GM19035 (cell line): ENCODE data around the gene FRMPD4.
A peak's percentile ranks its signal among the peaks of the same experiment; 100 is the strongest.

ENCODE experiments used
- ATAC-seq: cut with Tn5 transposase; IDR thresholded peaks from one replicate; pipeline ENCODE4 v1.9.1; 2021; ENCODE audit not compliant: unreplicated experiment

FRMPD4 gene

DNA sequence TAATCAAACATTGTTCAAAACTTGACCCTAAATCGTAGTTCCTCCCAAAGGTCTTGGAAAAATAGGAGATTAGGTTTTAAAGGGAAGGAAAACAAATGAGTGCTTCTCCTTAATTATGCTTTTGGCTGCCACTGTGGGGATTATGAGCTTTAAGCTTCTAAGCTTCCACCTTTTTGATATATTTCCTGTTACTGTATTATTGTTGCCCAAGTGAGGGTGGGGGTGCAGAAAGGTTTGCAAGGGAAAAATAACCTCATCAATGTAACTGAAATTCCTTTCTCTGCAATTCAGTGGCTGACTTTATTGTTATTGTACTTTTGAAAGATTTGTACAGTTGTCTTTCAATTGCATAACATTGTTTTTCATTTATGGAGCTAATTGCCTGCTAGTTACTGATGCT lies 285.1 kb downstream of the FRMPD4 start:
- no peak for ATAC-seq

DNA sequence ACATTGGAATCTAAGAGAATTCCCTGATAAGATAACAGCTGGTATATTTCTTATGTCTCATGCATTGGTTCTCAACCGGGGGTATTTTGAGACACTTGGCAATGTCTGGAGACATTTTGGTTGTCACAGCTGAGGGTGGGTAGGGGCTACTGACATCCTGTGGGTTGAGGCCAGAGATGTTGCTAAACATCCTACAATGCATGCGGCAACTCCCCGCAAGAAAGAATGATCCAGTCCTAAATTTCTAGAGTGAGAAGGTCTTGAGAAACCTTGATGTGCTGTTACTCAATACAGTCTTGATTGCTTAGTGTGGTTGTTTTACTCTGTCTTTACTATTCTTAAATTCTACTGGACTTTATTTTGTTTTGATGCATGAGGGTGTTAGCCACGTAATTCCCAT lies 287.2 kb downstream of the FRMPD4 start:
- no peak for ATAC-seq

DNA sequence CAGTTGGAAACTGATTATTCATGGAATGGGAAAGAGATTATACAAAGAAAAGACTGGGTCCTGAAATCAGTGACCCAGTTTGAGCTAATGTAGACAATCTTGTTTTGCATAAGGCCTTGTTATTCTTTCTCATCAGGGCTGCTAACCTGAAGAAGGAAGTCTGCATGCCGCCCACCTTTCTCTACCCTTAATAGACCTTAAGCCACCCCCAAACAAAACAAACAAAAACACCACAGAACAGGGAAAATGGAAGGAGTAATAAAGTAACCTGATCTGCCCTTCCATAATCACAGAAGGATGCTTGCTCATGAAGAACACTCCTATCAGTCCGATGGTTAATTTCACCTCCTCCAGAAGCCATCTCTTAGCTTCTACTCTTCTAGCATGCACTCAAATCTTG lies 288.1 kb downstream of the FRMPD4 start:
- no peak for ATAC-seq

DNA sequence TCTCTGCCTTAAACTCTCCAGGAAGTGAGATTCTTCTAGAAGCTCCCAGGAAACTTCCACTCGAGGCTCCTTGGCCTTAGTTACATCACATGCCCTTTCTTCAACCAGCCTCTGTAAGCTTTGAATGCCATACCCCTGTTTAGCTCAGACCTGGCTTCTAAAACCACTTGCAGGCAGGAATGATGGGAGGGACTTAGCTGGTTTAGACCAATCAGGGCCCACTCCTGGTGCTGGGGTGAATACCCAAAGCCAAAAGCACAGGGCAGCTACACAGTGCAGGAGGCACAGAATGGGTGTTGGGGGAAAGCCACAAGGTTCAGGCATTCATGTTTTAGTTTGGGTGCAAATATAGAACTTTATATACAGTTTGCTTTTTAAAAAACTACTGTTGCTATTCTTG lies 296.2 kb downstream of the FRMPD4 start:
- no peak for ATAC-seq

DNA sequence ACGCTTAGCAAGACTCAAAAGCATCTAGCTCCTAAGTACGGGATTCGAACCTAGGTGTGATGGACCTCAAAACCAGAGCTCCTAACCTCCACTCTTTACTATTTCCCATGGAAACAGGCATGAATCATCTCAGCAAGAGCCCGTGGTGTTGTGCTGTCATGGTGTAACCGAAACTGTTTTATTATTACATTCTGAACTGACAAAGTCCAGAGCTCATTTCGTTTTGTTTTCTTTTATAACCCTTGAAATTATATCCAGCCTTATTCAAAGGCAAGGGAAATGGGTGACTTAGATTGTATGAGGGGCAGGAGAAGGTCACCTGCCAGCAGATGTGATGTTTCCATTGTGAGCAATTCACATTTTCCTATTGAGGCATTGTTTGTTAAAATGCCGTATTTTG lies 301.1 kb downstream of the FRMPD4 start:
- no peak for ATAC-seq

DNA sequence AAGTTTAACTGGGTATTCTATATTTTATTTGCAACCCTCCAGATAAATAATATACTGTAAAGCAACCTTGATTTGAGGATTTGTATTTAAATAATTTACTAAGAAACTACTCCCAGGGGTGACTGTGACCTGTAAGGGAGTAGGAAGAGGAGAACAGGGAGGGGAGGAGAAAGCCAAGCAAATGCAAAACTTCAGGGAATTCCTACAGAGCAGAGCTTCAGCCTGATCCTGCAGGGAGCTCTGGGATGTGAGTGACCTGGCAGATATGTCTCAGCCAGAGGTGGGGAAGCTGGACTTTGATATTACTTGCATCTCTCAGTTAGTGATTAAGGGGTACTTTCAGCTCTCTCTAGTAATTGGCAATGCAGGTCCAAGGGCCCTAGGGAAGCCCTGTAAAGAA lies 302.0 kb downstream of the FRMPD4 start:
- no peak for ATAC-seq

DNA sequence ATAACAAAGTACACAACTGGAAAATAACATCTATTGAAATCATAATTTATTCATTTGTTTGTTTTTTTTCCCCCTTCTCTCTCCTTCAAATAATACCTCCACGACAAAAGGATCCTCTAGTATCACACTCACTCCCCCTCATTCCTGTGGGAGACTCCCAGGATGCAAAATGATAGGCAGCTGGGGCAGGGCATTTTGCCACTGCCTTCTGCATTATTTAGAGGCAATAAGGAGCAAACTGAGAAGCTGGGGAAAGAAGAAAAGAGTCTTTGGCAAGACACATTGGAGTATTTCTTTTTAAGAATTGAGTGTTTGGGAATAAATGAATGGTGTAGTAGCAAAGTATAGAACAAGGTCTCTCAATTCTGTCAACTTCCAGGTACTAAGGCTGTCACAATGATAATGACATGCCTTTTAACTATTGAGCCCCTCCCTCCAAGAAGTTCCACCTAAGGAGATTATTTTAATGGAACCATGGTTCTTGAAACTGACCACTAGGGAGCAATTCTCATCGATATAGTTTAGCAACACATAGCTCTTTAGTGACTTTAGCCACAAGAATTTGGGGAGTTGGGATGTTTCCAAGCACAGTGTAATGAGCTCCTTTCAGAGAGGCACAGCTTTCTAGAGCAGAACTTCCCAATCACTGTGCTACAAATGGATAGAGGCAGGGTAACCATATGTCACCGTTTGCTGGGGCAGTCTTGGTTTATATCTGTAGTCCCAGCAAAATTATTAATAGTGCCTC lies 303.3 kb downstream of the FRMPD4 start:
- no peak for ATAC-seq

DNA sequence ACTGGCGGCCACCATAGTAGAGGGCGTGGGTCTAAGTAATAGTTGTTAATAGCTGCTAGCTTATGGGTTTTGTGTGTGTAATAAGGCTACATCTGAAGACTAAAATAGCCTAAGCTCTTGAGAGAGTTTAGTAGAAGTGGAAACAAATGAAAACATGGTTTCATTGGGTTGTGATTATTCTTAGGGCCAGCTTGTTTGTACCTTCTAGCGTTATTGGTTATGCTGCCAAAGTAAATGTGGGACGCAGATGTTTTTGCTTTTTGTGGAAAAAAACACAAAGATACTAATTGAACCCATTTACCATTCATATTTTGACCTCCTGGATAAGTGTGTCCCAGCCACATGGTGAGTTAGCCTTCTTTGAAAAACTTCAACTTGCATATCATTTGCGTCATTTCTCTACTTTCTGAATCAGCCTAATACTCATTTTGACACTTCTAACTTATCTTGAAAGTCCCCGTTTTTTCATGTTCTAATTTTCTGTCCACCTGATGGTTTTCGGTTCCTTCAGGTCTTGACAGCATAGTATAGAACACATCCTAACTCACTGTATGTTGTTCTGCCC lies 305.3 kb downstream of the FRMPD4 start:
- ATAC-seq, result peak; percentile 92

DNA sequence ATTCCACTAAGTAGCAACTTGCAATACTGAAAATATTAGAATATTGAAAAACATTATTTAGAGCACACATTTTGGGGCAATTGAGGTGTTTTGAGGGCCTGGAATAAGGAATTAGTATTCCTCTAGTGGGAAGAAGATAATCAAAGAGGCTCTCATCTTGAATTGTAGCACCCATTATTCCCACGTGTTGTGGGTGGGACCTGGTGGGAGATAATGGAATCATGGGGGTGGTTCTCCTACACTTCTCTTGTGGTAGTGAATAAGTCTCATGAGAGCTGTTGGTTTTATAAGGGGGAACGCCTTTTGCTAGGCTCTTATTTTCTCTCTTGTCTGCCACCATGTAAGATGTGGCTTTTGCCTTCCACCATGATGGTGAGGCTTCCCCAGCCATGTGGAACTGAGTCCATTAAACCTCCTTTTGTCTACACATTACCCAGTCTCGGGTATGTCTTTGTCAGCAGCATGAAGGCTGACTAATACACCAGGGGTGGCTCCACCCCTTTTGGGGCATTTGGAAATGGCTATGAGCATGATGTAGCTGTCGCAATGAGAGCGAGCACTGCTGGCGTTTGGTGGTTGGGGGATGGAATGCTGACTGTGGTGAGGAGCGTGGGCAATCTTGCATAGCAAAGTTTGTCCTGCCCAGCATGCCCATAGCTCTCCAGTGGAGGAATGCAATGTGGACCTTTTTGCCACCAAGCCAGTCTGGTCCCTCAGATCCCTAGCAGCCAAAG lies 308.2 kb downstream of the FRMPD4 start:
- ATAC-seq, result no peak

DNA sequence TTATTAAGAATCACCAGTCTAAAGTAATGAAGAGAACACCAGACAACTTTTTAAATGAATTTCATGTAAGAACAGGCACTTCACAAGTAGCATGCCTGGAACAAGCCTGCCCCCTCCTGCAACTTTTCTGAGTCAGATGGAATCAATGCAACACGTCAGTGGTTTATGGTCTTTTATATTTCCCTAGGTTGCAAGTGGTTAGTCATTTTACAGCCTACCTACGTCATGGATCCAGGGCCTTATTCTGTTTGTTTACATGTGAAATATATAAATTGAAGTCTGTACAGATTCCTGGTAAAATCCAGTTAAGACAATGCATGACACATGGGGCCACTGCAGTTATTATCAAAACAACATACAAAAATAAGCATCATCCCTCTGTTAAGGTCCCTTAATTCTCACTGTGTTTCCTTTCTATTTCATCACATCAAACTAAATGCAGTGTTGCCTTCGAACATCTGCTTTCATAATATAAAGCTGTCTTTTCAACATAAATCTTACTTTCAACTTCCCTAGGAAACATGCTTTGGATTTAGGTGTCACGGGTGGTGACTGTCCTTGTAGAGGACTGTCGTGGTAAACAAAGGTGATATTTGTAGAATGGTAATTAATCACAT lies 309.3 kb downstream of the FRMPD4 start:
- no peak for ATAC-seq

DNA sequence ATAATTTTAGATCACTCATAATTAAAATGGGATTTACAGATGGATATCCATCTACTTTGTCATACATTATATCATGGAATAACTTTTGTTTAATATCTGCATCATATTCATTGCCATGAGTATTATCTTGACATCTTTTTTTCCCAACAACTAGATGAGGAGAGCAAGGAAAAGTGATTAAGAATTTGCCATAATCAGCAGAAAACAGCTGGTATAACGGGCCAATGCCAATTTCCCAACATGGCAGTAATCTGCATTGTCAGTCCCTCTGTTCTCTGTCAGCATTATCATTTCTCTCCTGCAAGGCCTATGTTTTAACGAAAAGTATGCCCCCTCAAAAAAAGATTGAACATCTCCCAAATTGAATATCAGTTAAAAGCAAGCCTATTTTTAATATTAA lies 314.0 kb downstream of the FRMPD4 start:
- ATAC-seq, result no peak

DNA sequence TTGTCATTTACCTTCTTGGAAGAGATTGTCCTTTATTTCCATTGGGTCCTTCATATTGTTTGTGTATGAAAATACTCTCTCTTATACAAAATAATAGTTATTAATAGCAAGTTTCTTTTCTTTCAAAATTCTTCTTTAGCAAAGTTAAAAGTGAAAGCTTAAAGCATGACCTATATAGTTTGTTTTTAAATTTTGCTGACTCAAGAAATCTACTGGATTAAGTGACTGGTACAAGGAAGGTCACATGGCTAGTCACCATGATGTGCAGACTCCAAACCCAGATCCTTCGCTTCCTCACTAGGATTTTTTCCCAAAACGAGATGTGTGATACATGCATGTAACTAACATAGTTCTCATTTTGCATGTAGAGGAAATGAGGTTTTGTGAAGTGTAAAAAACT lies 322.7 kb downstream of the FRMPD4 start:
- no peak for ATAC-seq

DNA sequence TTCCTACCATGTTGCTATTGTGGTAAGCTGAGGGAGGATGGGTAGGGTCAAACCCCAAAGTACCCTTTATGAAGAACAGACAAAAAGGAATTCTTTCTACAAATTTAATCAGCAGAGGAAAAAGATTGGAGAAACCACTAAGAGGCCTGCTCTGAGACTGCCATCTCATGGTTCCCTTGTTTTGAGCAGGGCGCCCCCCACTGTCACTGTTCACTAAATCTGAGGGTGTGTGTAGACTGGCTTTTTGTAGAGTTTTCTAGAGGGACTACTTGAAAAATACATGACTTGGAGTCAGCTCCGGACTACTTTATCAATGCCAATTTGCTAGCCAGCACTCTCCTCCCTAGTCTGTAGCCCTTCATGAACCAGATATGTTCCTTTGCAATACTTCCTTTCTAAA lies 324.8 kb downstream of the FRMPD4 start:
- no peak for ATAC-seq

DNA sequence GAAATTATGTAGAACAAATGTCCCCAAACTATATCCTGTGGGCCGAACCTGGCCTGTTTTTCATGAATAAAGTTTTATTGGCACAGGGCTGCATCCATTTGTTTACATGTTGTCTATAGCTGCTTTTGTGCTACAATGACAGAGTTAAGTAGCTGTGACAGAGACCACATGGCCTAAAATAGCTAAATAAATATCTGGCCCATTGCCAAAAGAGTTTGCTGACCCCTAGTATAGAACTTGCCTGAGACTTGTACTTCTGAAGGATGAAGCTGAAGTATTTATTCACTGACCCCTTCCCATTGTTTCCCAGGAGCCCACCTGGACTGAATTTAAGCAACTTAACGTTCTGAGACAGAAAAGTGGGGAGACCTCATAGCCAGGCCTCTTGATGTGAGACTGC lies 325.6 kb downstream of the FRMPD4 start:
- ATAC-seq, result no peak

DNA sequence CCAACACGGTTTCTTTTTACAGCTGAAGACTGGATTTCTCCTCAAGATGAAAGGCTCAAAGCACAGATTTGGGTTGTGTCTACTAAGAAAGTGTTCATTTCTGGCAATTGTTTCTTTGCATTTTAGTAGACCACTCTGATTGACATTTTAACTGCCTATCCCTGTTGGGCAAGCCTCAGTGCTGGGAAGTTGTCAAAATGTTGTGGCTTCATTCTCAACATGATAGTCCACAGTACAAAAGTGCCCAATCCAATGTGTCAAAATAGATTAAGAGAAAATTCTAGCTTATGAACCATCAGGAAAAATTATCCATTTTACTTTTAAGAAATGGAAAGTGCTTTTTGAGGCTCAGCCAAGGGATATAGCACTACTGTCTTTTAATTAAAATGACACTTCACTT lies 329.0 kb downstream of the FRMPD4 start:
- ATAC-seq, result no peak

DNA sequence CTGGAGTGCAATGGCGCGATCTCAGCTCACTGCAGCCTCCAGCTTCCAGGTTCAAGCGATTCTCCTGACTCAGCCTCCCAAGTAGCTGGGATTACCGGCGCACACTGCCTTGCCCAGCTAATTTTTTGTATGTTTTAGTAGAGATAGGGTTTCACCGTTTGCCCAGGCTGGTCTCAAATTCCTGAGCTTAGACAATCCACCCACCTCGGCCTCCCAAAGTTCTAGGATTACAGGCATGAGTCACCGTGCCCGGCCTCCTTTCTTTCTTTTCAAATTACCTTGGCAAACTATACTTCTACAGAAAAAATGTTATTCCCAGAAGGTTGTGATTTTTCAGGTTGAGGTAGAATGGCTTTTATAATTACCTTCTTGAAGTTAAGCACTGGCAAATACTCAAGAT lies 331.0 kb downstream of the FRMPD4 start:
- ATAC-seq, result no peak

DNA sequence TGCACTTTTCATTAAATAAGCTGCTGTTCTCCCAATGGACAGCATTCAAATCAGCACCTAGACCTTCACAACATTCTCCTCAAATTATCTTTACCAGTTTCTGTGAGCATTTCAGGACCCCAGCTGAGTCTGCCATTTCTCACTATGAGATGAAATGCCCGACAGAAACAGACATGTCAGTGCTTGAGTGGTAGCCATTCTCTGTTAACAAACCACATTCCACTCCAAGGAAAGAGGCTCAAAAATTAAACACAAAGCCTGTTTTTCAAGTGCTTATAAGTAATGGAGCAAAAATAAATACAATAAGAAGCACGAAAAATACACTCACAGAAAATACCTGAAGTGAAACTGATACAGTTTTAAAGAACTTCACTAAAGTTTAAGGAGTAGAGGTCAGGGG lies 332.8 kb downstream of the FRMPD4 start:
- no peak for ATAC-seq

DNA sequence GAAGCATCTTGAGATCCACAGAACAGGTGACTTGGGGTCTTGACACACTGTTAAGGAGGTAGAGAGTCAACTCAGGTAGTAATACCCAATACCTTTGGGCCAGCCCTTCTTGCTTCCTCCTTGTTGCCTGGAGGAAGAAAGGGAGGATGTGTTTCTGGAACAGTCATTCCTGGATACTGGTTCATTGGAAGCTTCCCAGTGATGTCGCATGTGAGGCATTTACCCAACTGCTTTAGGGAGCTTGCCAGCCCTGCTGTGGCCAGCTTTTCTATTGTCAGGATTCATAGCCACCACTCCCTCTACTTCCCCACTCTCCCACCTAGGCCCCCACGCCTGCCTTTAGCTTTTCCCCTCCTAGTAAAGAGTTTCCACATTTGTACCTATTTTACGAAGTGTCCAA lies 342.7 kb downstream of the FRMPD4 start:
- ATAC-seq, result no peak

DNA sequence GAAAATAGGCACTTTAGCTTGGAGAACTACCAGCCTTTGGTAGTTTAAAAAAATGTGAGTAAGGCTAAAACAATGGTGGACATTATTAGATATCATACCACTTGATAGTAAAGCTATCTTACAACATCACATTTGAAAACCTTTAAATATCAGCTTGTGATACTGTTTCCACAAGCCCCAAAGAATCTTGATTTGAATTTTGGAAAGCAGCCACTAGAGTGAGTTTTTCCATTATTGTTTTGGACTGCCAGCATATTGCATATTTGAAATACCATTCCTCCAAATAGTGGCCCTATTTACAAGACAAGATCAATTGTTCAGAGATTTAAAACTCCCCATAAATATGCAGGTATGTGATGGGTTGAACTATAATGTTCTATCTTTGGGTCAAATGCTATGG lies 349.9 kb downstream of the FRMPD4 start:
- no peak for ATAC-seq

DNA sequence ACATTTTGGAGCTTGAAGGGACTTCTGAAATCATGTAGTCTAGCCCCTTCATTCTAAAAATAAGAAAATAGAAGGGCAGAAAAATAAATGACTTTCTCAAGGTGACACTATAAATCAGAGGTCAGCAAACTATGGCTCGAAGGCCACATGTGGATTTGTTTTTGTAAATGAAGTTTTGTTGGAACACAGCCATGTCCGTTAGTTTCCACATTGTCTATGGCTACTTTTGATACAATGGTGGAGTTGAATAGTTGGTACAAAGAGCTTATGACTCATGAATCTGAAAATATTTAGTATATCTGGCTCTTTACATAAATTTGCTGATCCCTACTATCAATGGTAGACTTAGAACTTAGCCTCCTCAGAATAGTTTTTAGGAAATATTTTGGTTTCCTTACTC lies 350.5 kb downstream of the FRMPD4 start:
- ATAC-seq, result no peak

DNA sequence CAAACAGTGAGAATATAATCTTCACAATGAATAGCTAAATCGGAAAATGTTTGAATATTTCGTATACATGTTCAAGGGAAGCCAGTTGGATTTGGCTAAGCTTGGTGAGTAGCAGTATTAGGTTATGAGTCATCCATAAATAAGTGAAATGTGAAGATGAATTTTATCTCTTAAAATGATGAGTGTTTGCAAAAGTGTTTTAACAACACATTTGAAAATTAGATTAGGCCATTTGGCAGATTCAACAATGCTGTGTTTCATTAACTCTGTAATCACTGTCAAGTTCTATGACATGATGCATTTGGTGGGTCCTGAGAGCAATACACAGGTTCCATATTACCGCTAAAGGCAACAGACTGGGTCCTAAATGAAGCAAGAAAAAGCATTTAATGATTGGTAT lies 351.1 kb downstream of the FRMPD4 start:
- ATAC-seq, result no peak
